HTERT RPE-1 (cell line): Measurements from ENCODE around the gene TOGARAM1.

Experiments used
- in situ Hi-C: fragments of 300-500 bp; cut with MboI; formaldehyde crosslinking; loops from 4 replicates; pipeline ENCODE4 v1.14.3; 2020; ENCODE audit warnings: low sequenced_read_pairs

The TOGARAM1 gene

GRCh38 chr14:44963044-44963528, 1.1 kb downstream of the TOGARAM1 start:
- in situ Hi-C loops = no loop called here

DNA sequence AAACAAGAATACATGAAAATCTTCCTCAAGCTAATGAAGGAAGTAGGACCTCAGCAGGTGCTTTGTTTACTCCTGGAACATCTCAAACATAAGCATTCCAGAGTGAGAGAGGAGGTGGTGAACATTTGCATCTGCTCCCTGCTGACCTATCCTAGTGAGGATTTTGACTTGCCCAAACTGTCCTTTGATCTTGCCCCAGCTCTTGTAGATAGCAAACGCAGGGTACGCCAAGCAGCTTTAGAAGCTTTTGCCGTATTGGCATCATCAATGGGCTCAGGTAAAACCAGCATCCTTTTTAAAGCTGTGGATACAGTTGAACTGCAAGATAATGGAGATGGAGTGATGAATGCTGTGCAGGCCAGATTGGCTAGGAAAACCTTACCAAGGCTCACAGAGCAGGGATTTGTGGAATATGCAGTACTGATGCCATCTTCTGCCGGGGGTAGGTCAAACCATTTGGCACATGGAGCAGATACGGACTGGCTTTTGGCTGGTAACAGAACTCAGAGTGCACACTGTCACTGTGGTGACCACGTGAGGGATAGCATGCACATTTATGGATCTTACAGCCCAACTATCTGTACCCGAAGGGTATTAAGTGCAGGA, 1.9 kb downstream of the TOGARAM1 start:
- in situ Hi-C loops = no loop called here

DNA sequence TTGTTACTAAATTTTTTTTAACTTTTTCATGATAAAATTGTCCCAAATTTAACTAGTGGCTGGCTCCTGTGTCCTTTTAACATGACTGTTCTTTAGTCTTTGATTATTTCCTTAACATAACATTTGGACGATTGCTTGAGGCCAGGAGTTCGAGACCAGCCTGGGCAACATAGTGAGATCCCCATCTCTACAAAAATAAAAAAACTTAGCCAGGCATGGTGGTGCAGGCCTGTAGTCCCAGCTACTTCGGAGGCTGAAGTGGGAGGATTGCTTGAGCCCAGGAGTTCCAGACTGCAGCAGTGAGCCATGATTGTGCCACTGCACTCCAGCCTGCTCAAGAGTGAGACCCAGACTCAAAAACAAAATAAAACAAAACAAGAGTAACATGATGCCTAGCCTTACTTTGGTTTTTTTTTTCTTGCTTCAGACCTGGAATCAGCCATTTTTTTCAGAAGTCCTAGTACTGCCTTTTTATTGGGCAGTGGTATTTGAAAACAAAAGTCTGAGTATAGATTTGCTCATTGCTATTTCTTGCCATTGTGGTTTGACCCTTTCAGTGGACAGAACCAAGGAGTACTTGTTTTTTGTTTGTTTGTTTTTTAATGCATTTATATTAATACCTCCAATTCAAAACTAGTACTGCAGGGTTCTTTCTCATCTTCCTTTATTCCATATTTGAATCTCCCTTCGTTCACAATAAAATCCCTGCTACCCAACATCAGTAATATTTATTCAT, 4.8 kb downstream of the TOGARAM1 start:
- in situ Hi-C loops = no loop called here

DNA sequence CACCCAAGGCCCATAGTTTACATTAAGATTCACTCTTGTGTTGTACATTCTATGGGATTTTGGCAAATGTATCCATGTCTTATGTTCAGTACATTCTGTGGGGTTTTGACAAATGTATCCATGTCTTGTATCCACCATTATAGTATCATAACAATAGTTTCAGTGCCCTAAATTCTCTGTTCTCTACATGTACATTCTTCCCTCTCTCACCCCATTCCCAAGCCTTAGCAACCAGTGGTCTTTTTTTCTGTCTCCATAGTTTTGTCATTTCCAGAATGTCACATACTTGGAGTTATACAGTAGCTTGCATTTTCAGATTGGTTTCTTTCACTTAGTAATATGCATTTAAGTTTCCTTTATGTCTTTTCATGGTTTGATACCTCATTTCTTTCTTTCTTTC, 6.7 kb downstream of the TOGARAM1 start:
- in situ Hi-C loops = no loop called here

- in situ Hi-C loops = no loop called here
Observed at GRCh38 chr14:44970907-44971306, 8.9 kb downstream of the TOGARAM1 start.

DNA sequence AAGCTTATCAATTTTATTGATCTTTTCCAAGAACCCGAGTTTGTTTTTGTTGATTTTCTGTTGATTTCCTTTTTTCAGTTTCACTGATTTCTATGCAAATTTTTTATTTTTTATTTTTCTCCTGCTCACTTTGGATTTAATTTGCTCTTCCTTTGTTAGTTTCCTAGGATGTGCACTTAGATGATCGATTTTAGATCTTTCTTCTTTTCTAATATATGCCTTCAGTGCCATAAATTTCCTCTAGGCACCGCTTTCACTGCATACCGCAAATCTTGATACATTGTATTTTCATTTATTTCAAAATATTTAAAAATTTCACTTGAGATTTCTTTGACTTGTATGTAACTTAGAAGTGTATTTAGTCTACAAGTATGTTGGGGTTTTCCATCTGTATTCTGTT, 9.5 kb downstream of the TOGARAM1 start:
- in situ Hi-C loops = no loop called here

DNA sequence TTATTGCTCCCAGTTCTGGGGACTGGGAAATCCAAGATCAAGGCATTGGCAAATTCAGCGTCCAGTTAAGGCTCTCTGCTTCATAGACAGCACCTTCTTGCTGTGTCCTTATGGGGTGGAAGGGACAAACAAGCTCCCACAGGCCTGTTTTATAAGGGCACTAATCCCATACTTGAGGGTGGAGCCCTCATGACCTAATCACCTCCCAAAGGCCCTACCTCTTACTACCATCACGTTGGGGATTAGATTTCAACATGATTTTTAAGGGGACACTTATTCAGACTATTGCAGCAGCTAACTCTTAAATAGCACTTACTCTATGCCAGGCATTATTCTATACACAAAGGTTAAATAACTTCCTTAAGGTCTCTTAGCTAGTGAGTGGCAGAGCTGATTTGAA, 17.3 kb downstream of the TOGARAM1 start:
- in situ Hi-C loops = no loop called here

GRCh38 chr14:44979740-44980356, 17.9 kb downstream of the TOGARAM1 start:
- in situ Hi-C loops = no loop called here

GRCh38 chr14:44981198-44981597, 19.2 kb downstream of the TOGARAM1 start:
- in situ Hi-C loops = no loop called here

GRCh38 chr14:44982594-44982993, 20.6 kb downstream of the TOGARAM1 start:
- in situ Hi-C loops = no loop called here

- in situ Hi-C loops = no loop called here
Observed at GRCh38 chr14:44988694-44989093, 26.7 kb downstream of the TOGARAM1 start.

GRCh38 chr14:44989497-44990440, 27.8 kb downstream of the TOGARAM1 start:
- in situ Hi-C loops = no loop called here

GRCh38 chr14:44990533-44990932, 28.5 kb downstream of the TOGARAM1 start:
- in situ Hi-C loops = no loop called here

DNA sequence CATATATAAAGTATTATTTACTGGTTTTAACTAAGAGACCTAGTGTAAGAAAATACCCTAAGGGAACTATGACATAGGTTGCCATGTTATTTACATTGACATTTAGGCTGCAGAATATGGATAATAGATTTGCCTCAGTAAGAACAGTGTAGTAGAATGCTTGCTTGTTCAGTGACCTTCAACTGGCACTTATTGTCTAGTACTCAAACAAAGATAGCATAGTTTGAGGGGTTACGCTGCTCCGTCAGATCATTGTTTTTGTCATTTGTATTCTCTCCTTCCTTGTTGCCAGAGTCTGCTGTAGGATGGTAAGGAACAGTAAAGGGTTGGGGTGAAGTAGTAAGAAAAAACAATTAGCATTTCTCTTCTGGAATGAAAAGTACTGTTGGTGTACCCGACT, 33.2 kb downstream of the TOGARAM1 start:
- in situ Hi-C loops = no loop called here

GRCh38 chr14:44995770-44996294, 33.8 kb downstream of the TOGARAM1 start:
- in situ Hi-C loops = no loop called here

- in situ Hi-C loops = no loop called here
Observed at GRCh38 chr14:45003924-45004323, 41.9 kb downstream of the TOGARAM1 start.

- in situ Hi-C loops = no loop called here
Observed at GRCh38 chr14:45015133-45015532, 53.1 kb downstream of the TOGARAM1 start.

- in situ Hi-C loops = no loop called here
Observed at GRCh38 chr14:45028107-45028626, 66.2 kb downstream of the TOGARAM1 start.

DNA sequence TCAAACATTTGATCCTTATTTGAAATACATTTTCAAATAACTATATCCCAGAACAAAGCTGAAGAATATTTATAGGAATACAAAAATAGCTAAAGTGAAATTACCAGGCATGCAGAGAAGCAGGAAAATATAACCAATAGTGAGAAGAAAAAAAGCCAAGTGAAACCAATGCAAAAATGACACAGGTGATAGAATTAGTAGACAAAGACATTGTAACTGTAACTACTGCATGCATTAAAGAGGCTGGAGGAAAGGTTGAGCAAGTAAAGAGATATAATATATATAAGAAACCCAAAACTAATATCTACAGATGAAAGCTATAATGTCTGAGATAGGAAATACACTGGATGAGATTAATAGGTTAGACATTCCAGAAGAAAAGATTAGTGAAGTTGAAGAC, 72.7 kb downstream of the TOGARAM1 start:
- in situ Hi-C loops = no loop called here

DNA sequence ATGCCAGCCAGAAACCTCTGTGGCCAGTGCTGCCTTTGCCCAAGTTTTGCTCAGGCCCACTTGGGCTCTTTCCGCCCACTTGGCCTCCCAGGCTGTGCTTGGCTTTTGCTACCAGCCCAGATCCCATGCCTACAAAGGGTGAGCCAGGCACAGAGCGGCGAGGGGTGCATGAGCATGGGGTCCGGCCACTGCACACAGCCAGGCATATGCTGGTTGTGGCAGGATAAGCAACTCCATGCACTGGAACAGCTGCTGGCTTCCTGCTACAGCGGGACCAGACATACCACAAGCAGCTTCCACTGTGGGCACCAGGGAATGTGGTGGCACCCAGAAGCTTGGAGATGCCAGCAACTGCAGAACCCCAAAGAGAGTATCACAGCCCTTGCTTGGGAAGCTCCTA, 76.3 kb downstream of the TOGARAM1 start:
- in situ Hi-C loops = no loop called here

GRCh38 chr14:45038865-45039264, 76.9 kb downstream of the TOGARAM1 start:
- in situ Hi-C loops = no loop called here
